HEK293 (cell line): ENCODE measurements around the gene IFITM1.

Source experiments
- CTCF ChIA-PET: fragments of 350-600 bp; formaldehyde crosslinking; extraction: SDS; loops from one replicate; lab custom pipeline; 2021; ENCODE audit warnings: antibody characterized with exemption; lab: Yijun Ruan, JAX
- POLR2A ChIA-PET: fragments of 300-600 bp; formaldehyde crosslinking; extraction: SDS; loops from one replicate; lab custom pipeline; 2020; ENCODE audit warnings: antibody characterized with exemption, inconsistent platforms; lab: Yijun Ruan, JAX
- H3K27ac ChIP-seq: fragments of 200-500 bp; sonication (Bioruptor generic); 2 replicates; pipeline ENCODE4 v1.5.1; 2014; ENCODE audit warnings: low read depth, low read length, control low read depth, inconsistent platforms; ENCODE audit errors: extremely low read depth
- H3K36me3 ChIP-seq, 2 experiments: fragments of 200-500 bp in 1 of 2; sonication (Bioruptor generic) in 1 of 2; 1 replicate in 1 of 2; 2 replicates in 1 of 2; pipeline ENCODE4 v1.5.1; 2014 to 2017; ENCODE audit warnings: inconsistent platforms in 2 of 2, low read length in 2 of 2; ENCODE audit not compliant: control insufficient read depth in 2 of 2, insufficient read depth in 1 of 2
- H3K4me1 ChIP-seq: fragments of 200-500 bp; sonication (Bioruptor generic); 2 replicates; pipeline ENCODE4 v1.5.1; 2014; ENCODE audit warnings: mild to moderate bottlenecking, low read length, inconsistent platforms; ENCODE audit not compliant: control insufficient read depth, insufficient read depth
- H3K4me3 ChIP-seq: 2 replicates; pipeline ENCODE4 v1.5.1; 2011; ENCODE audit warnings: low read depth, mild to moderate bottlenecking, control low read depth, low read length, moderate library complexity
- H3K9me3 ChIP-seq: fragments of 200-500 bp; sonication (Bioruptor generic); 2 replicates; pipeline ENCODE4 v1.5.1; 2014; ENCODE audit warnings: low read depth, low read length, inconsistent platforms; ENCODE audit not compliant: control insufficient read depth, insufficient read depth
- GLI4 ChIP-seq: fragments of 450-650 bp; formaldehyde crosslinking; IDR thresholded peaks from 2 replicates; pipeline ENCODE4 v1.5.1; 2016; ENCODE audit warnings: missing biosample characterization, missing genetic modification characterization
- GLIS2 ChIP-seq: fragments of 450-650 bp; formaldehyde crosslinking; IDR thresholded peaks from 2 replicates; pipeline ENCODE4 v1.5.1; 2016; ENCODE audit warnings: missing biosample characterization, missing genetic modification characterization
- MYNN ChIP-seq: fragments of 450-650 bp; formaldehyde crosslinking; IDR thresholded peaks from 2 replicates; pipeline ENCODE4 v1.5.1; 2016; ENCODE audit warnings: missing biosample characterization, missing genetic modification characterization, borderline replicate concordance
- OVOL3 ChIP-seq: fragments of 450-650 bp; formaldehyde crosslinking; IDR thresholded peaks from 2 replicates; pipeline ENCODE4 v1.5.1; 2016; ENCODE audit warnings: missing biosample characterization, missing genetic modification characterization
- YY1 ChIP-seq: fragments of 450-650 bp; formaldehyde crosslinking; IDR thresholded peaks from 2 replicates; pipeline ENCODE4 v1.5.1; 2018; ENCODE audit warnings: missing biosample characterization, missing genetic modification characterization
- YY2 ChIP-seq: fragments of 450-650 bp; formaldehyde crosslinking; IDR thresholded peaks from 2 replicates; pipeline ENCODE4 v1.5.1; 2016; ENCODE audit warnings: missing biosample characterization, missing genetic modification characterization
- ZBTB48 ChIP-seq: fragments of 450-650 bp; formaldehyde crosslinking; IDR thresholded peaks from 2 replicates; pipeline ENCODE4 v1.5.1; 2016; ENCODE audit warnings: missing biosample characterization, missing genetic modification characterization
- ZFP3 ChIP-seq: fragments of 450-650 bp; formaldehyde crosslinking; IDR thresholded peaks from 2 replicates; pipeline ENCODE4 v1.5.1; 2016; ENCODE audit warnings: low read depth, missing biosample characterization, missing genetic modification characterization
- ZNF133 ChIP-seq: fragments of 450-650 bp; formaldehyde crosslinking; IDR thresholded peaks from 2 replicates; pipeline ENCODE4 v1.5.1; 2016; ENCODE audit warnings: missing biosample characterization, missing genetic modification characterization
- ZNF138 ChIP-seq: fragments of 450-650 bp; formaldehyde crosslinking; IDR thresholded peaks from 2 replicates; pipeline ENCODE4 v1.5.1; 2016; ENCODE audit warnings: missing biosample characterization, missing genetic modification characterization, borderline replicate concordance
- ZNF155 ChIP-seq: fragments of 450-650 bp; formaldehyde crosslinking; IDR thresholded peaks from 2 replicates; pipeline ENCODE4 v1.5.1; 2016; ENCODE audit warnings: missing biosample characterization, missing genetic modification characterization
- ZNF292 ChIP-seq: fragments of 450-650 bp; formaldehyde crosslinking; IDR thresholded peaks from 2 replicates; pipeline ENCODE4 v1.5.1; 2016; ENCODE audit warnings: low read depth, missing biosample characterization, missing genetic modification characterization, borderline replicate concordance
- ZNF311 ChIP-seq: fragments of 450-650 bp; formaldehyde crosslinking; IDR thresholded peaks from 2 replicates; pipeline ENCODE4 v1.5.1; 2017; ENCODE audit warnings: missing biosample characterization, missing genetic modification characterization, borderline replicate concordance
- ZNF341 ChIP-seq: fragments of 450-650 bp; formaldehyde crosslinking; IDR thresholded peaks from 2 replicates; pipeline ENCODE4; 2016; ENCODE audit warnings: low read depth, missing biosample characterization, missing genetic modification characterization
- ZNF610 ChIP-seq: fragments of 450-650 bp; formaldehyde crosslinking; IDR thresholded peaks from 2 replicates; pipeline ENCODE4 v1.5.1; 2016; ENCODE audit warnings: missing biosample characterization, missing genetic modification characterization, borderline replicate concordance
- ZNF664 ChIP-seq: fragments of 450-650 bp; formaldehyde crosslinking; IDR thresholded peaks from 2 replicates; pipeline ENCODE4 v1.5.1; 2016; ENCODE audit warnings: missing biosample characterization, missing genetic modification characterization
- ZNF747 ChIP-seq: fragments of 450-650 bp; formaldehyde crosslinking; IDR thresholded peaks from 2 replicates; pipeline ENCODE4 v1.5.1; 2016; ENCODE audit warnings: missing biosample characterization, missing genetic modification characterization
- TF ChIP-seq, protein P1 (sequence below): fragments of 450-650 bp; formaldehyde crosslinking; IDR thresholded peaks from 2 replicates; pipeline ENCODE4 v1.5.1; 2017; ENCODE audit warnings: missing biosample characterization, missing genetic modification characterization
- TF ChIP-seq, protein P2 (sequence below): fragments of 450-650 bp; formaldehyde crosslinking; IDR thresholded peaks from 2 replicates; pipeline ENCODE4 v1.5.1; 2016; ENCODE audit warnings: missing biosample characterization, missing genetic modification characterization, borderline replicate concordance
- TF ChIP-seq, protein P3 (sequence below): fragments of 450-650 bp; formaldehyde crosslinking; IDR thresholded peaks from 2 replicates; pipeline ENCODE4 v1.5.1; 2016; ENCODE audit warnings: missing biosample characterization, missing genetic modification characterization

Gene IFITM1

DNA sequence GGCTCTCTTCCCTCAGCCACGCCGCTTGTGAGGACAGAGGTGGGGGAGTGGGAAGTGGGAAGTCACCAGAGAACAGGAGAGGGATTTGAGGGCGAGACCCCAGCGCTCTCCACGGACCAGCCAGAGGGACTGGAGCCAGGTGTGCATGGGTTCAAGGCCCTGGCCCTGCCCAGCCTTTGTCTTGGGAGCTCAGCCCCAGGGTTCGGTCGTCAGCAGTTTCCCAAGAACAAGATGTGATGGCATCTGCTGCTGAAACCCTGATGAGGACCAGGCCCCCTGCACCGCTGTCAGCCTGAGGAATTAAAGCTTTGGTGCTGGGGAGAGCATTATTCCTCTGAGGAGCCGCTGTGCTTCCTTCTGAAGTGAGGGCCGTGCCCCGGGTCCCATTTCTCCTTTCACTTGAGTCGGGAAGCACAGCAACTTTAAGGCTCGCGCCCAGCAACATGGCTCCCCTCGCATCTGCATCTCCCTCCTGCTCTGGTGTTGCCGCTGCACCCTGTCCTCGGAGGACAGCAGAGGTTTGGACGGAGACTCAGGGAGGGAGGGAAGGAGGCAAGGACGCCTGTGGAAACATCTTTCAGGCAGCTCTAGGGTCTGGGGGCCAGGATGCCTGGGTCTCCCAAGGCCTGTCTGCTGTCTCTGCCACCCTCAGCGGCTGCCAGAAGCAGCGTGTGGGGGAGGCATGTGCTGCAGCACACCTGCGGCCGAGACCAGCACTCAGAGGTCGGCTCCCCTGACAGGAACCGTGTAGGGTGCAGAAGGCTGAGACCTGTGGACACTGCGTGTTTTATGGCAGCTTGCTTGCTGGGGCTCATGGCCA, 18.3 kb upstream of the IFITM1 start:
- TF ChIP-seq ZBTB48 (tag by site-specific recombination) = no peak
- TF ChIP-seq ZNF664 (tag by site-specific recombination) = no peak
- TF ChIP-seq ZNF138 = no peak
- TF ChIP-seq ZFP3 (tag by site-specific recombination) = no peak
- TF ChIP-seq ZNF311 = no peak
- no peak for TF ChIP-seq YY1 (tag by site-specific recombination)
- TF ChIP-seq, protein P1, sequence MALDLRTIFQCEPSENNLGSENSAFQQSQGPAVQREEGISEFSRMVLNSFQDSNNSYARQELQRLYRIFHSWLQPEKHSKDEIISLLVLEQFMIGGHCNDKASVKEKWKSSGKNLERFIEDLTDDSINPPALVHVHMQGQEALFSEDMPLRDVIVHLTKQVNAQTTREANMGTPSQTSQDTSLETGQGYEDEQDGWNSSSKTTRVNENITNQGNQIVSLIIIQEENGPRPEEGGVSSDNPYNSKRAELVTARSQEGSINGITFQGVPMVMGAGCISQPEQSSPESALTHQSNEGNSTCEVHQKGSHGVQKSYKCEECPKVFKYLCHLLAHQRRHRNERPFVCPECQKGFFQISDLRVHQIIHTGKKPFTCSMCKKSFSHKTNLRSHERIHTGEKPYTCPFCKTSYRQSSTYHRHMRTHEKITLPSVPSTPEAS (tag by site-specific recombination) = no peak
- TF ChIP-seq ZNF133 (tag by site-specific recombination) = no peak
- TF ChIP-seq ZNF747 (tag by site-specific recombination) = no peak
- no peak for TF ChIP-seq ZNF341 (tag by site-specific recombination)
- TF ChIP-seq, protein P2, sequence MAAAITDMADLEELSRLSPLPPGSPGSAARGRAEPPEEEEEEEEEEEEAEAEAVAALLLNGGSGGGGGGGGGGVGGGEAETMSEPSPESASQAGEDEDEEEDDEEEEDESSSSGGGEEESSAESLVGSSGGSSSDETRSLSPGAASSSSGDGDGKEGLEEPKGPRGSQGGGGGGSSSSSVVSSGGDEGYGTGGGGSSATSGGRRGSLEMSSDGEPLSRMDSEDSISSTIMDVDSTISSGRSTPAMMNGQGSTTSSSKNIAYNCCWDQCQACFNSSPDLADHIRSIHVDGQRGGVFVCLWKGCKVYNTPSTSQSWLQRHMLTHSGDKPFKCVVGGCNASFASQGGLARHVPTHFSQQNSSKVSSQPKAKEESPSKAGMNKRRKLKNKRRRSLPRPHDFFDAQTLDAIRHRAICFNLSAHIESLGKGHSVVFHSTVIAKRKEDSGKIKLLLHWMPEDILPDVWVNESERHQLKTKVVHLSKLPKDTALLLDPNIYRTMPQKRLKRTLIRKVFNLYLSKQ = no peak
- TF ChIP-seq GLI4 (tag by site-specific recombination) = no peak
- POLR2A ChIA-PET = no interaction called here

DNA sequence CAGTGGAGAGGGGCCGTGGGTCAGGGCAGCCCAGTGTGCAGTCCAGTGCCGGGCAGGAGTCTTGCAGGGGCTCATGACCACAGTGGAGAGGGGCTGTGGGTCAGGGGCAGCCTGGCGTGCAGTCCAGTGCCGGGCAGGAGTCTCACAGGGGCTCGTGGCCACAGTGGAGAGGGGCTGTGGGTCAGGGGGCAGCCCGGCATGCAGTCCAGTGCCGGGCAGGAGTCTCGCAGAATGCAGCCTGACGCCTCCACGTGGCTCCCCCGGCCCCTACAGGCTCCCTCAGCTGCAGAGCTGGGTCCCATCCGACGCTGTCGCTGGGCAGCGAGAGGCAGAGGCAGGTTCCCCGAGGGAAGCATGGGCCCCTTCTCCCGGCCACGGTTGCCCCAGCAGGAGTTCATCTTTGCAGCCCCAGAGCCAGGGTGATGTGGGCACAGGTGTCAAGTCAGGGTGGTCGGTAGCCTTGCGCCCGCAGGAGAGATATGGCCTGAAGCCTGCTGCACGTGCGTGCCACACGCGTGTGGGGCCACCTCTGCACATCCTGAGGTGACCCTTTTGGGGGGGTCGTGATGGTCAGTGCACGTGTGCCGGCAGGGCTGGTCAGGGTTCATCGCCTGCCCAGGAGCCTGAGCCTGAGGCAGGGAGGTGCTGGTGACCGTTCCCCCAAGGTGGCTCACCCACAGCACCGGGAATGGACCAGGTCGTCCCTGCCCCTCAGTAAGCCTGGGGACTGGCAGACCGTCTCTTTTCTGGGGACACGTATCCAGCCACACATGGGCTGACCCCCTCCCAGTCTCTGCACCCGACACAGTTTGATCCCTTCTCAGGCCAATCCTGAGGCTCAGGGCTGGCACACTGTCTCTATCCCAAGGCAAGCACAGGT, 17.4 kb upstream of the IFITM1 start:
- CTCF ChIA-PET = no interaction called here
- Histone ChIP-seq H3K9me3 (no peaks in the 10 kb centered on the region), H3K36me3 (peaks cover 0 to 27% of the 10 kb centered on the region in 2 experiments; a peak in 1 of 3 replicates), H3K4me3 (no peak overlapping the region), H3K27ac (no peak overlapping the region)
- TF ChIP-seq OVOL3 (tag by site-specific recombination) (no peak), YY2 (no peak), MYNN (tag by site-specific recombination) (no peak), ZNF155 (tag by site-specific recombination) (no peak), GLIS2 (tag by site-specific recombination) (no peak), ZNF610 (no peak), ZNF292 (tag by site-specific recombination) (no peak)
- TF ChIP-seq, protein P3, sequence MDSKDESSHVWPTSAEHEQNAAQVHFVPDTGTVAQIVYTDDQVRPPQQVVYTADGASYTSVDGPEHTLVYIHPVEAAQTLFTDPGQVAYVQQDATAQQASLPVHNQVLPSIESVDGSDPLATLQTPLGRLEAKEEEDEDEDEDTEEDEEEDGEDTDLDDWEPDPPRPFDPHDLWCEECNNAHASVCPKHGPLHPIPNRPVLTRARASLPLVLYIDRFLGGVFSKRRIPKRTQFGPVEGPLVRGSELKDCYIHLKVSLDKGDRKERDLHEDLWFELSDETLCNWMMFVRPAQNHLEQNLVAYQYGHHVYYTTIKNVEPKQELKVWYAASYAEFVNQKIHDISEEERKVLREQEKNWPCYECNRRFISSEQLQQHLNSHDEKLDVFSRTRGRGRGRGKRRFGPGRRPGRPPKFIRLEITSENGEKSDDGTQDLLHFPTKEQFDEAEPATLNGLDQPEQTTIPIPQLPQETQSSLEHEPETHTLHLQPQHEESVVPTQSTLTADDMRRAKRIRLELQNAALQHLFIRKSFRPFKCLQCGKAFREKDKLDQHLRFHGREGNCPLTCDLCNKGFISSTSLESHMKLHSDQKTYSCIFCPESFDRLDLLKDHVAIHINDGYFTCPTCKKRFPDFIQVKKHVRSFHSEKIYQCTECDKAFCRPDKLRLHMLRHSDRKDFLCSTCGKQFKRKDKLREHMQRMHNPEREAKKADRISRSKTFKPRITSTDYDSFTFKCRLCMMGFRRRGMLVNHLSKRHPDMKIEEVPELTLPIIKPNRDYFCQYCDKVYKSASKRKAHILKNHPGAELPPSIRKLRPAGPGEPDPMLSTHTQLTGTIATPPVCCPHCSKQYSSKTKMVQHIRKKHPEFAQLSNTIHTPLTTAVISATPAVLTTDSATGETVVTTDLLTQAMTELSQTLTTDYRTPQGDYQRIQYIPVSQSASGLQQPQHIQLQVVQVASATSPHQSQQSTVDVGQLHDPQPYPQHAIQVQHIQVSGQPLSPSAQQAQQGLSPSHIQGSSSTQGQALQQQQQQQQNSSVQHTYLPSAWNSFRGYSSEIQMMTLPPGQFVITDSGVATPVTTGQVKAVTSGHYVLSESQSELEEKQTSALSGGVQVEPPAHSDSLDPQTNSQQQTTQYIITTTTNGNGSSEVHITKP (tag by site-specific recombination) = no peak
- TF ChIP-seq, all 188 proteins: peak for 0
- H3K4me1 ChIP-seq = no peaks in the 10 kb centered on the region
- POLR2A ChIA-PET = no interaction called here

More for the DNA sequence above, 18.3 kb upstream of the IFITM1 start:
- no peak overlapping the region for H3K27ac ChIP-seq
- no peaks in the 10 kb centered on the region for H3K4me1 ChIP-seq
- peaks cover 0 to 32% of the 10 kb centered on the region in 2 experiments; a peak in 1 of 3 replicates for H3K36me3 ChIP-seq
- no peak overlapping the region for H3K4me3 ChIP-seq
- CTCF ChIA-PET = interaction anchor here (0.9 to 2.2 kb wide), 2 partner anchors 10 to 45 kb away, joined by 4 to 8 read pairs; no protein-coding TSS in a partner anchor
- H3K9me3 ChIP-seq = no peaks in the 10 kb centered on the region
